Suprapubic skin (tissue), 3 donors: Measurements from ENCODE around the gene VTI1A.

ENCODE experiments used
- CTCF ChIP-seq, 2 donors: fragments of 200-600 bp in 1 of 2; fragments of 450-650 bp in 1 of 2; sonication (generic) in 1 of 2; IDR thresholded peaks; one replicate each; pipeline ENCODE4 v1.5.1; 2016 to 2019; ENCODE audit warnings: antibody characterized with exemption in 2 of 2, mild to moderate bottlenecking in 1 of 2, moderate library complexity in 1 of 2
- POLR2A ChIP-seq, 2 donors: fragments of 450-650 bp; IDR thresholded peaks; one replicate each; pipeline ENCODE4 v1.6.1; 2017; ENCODE audit warnings: antibody characterized with exemption in 2 of 2, mild to moderate bottlenecking in 2 of 2, moderate library complexity in 2 of 2

GRCh38 chr10:112658900-112659638, 212.1 kb downstream of the VTI1A start:
- TF ChIP-seq CTCF (IDR thresholded peaks at IDR 0.05) (no peak), POLR2A (IDR thresholded peaks at IDR 0.05) (no peak)
